ENCODE results near the gene MYL4.

GRCh38 chr17:47225911-47226688 is 17.0 kb downstream of the MYL4 start:
- TF ChIP-seq POLR2A (IDR thresholded peaks at IDR 0.05) = no peak
- TF ChIP-seq CTCF (IDR thresholded peaks at IDR 0.05) = no peak

Data from uterus (tissue), 2 donors.